GM21423 (cell line): ENCODE measurements around the gene RFX7.

Source experiments
- ATAC-seq: cut with Tn5 transposase; IDR thresholded peaks from one replicate; pipeline ENCODE4 v1.9.1; 2021; ENCODE audit warnings: mild to moderate bottlenecking, moderate library complexity; ENCODE audit not compliant: unreplicated experiment

Gene RFX7

GRCh38 chr15:56052395-56053045, 191.2 kb downstream of the RFX7 start:
- ATAC-seq: peak; percentile 59

GRCh38 chr15:56051676-56052075, 192.0 kb downstream of the RFX7 start:
- no peak for ATAC-seq

- ATAC-seq: no peak
These were observed 194.1 kb downstream of the RFX7 start for GRCh38 chr15:56049577-56049976.

GRCh38 chr15:56047354-56047753, 196.3 kb downstream of the RFX7 start:
- ATAC-seq: no peak

- no peak for ATAC-seq
These were observed 198.5 kb downstream of the RFX7 start for GRCh38 chr15:56045068-56045748.

- ATAC-seq: no peak
These were observed 200.4 kb downstream of the RFX7 start for GRCh38 chr15:56042982-56043980.

- ATAC-seq: no peak
These were observed 201.2 kb downstream of the RFX7 start for GRCh38 chr15:56042498-56042897.

- ATAC-seq: no peak
These were observed 201.6 kb downstream of the RFX7 start for GRCh38 chr15:56042031-56042430.

- no peak for ATAC-seq
These were observed 203.3 kb downstream of the RFX7 start for GRCh38 chr15:56040081-56041035.

GRCh38 chr15:56038707-56039106, 205.0 kb downstream of the RFX7 start:
- no peak for ATAC-seq

- no peak for ATAC-seq
These were observed 205.7 kb downstream of the RFX7 start for GRCh38 chr15:56038015-56038414.
